ENCODE results near the gene KRT85.

GRCh38 chr12:52334185-52334584 lies 33.1 kb downstream of the KRT85 start:
- no peak for TF ChIP-seq CTCF (conservative IDR thresholded peaks at IDR 0.05; ENCODE audit: low read depth, low read length)
- TF ChIP-seq MAFK (IDR thresholded peaks at IDR 0.05; ENCODE audit: low read depth, low read length), result peak; percentile 83
- TF ChIP-seq POLR2A (IDR thresholded peaks at IDR 0.05; ENCODE audit: low read depth, low read length), result no peak
- TF ChIP-seq FOS (IDR thresholded peaks at IDR 0.05; ENCODE audit: low read depth, low read length), result no peak
